Activated CD4-positive, alpha-beta T cell treated with anti-CD3 and anti-CD28 coated beads, Interleukin-2, amount 10 ng/mL, durations not matched to agents 24 days and 14 days (primary cell): Measurements from ENCODE around the gene PSEN1. TPM values are rescaled to one million over a fixed set of nuclear protein-coding genes. Genes with fewer than 3 reads are reported as not detected.

Experiments
- DNase-seq: peaks from one replicate; pipeline ENCODE4 v3.0.0; 2022
- H3K27ac Mint-ChIP-seq: one replicate; pipeline ENCODE4 v1.8.0; 2022; ENCODE audit warnings: mild to moderate bottlenecking, mixed read lengths
- H3K27me3 Mint-ChIP-seq: one replicate; pipeline ENCODE4 v1.8.0; 2022; ENCODE audit warnings: mixed read lengths
- H3K36me3 Mint-ChIP-seq: one replicate; pipeline ENCODE4 v1.8.0; 2022; ENCODE audit warnings: low read depth, mild to moderate bottlenecking, mixed read lengths
- H3K4me1 Mint-ChIP-seq: one replicate; pipeline ENCODE4 v1.8.0; 2021; ENCODE audit warnings: mixed read lengths
- H3K4me3 Mint-ChIP-seq: one replicate; pipeline ENCODE4 v1.8.0; 2022; ENCODE audit warnings: mild to moderate bottlenecking, moderate library complexity, mixed read lengths
- H3K9me3 Mint-ChIP-seq: one replicate; pipeline ENCODE4 v1.8.0; 2021; ENCODE audit warnings: mixed read lengths
- intact Hi-C: fragments of 100-400 bp; cut with micrococcal nuclease; formaldehyde crosslinking; loops from one replicate; pipeline ENCODE4 v1.15.1; 2023
- total RNA-seq: library from RNA; stranded (reverse); gene quantifications from 2 replicates; pipeline ENCODE4 v1.2.3, GENCODE V29; 2022

PSEN1 gene
- total RNA-seq, 1 donor from 2014 or later, result 39.1 TPM

DNA sequence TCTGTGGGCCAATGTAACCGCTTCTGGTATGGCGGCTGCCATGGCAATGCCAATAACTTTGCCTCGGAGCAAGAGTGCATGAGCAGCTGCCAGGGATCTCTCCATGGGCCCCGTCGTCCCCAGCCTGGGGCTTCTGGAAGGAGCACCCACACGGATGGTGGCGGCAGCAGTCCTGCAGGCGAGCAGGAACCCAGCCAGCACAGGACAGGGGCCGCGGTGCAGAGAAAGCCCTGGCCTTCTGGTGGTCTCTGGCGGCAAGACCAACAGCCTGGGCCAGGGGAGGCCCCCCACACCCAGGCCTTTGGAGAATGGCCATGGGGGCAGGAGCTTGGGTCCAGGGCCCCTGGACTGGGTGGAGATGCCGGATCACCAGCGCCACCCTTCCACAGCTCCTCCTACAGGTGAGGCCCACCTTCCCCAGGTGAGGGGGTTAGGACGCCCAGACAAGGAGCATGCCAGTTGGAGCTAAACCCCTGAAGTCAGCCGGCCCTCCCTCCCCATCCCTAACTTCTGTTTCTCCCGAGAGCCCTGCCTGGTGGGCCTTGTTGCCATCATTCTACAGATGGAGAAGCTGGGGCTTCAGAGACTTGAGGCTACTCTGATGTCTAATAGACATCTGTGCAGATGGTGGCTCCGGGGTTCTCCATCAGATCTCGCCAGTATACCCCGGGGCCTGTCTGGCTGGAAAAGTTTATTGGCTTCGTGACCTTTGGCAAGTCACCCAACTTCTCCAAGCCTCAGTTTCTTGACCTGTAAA lies 126.3 kb downstream of the PSEN1 start:
- Mint-ChIP-seq H3K27ac (no peak overlapping the region), H3K27me3 (peaks cover 2% of the 10 kb centered on the region), H3K4me1 (peaks cover 4% of the 10 kb centered on the region), H3K9me3 (no peaks in the 10 kb centered on the region), H3K36me3 (no peaks in the 10 kb centered on the region), H3K4me3 (no peak overlapping the region)
- DNase-seq, result no peak
- intact Hi-C loops, result no loop called here

DNA sequence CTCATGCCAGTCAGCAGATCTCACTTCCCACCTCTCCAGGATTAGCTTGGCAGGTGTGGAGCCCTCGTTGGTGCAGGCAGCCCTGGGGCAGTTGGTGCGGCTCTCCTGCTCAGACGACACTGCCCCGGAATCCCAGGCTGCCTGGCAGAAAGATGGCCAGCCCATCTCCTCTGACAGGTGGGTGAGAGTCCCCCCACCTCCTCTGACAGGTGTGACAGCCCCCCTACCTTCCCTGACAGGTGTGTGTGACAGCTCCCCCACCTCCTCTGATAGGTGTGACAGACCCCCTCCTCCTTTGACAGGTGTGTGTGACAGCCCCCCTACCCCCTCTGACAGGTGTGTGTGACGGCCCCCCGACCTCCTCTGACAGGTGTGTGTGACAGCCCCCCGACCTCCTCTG lies 127.3 kb downstream of the PSEN1 start:
- H3K4me3 Mint-ChIP-seq, result no peak overlapping the region
- H3K4me1 Mint-ChIP-seq, result no peaks in the 10 kb centered on the region
- no peaks in the 10 kb centered on the region for H3K36me3 Mint-ChIP-seq
- no peak for DNase-seq
- no peak overlapping the region for H3K27ac Mint-ChIP-seq
- no peaks in the 10 kb centered on the region for H3K27me3 Mint-ChIP-seq
- intact Hi-C loops, result no loop called here
- no peaks in the 10 kb centered on the region for H3K9me3 Mint-ChIP-seq

DNA sequence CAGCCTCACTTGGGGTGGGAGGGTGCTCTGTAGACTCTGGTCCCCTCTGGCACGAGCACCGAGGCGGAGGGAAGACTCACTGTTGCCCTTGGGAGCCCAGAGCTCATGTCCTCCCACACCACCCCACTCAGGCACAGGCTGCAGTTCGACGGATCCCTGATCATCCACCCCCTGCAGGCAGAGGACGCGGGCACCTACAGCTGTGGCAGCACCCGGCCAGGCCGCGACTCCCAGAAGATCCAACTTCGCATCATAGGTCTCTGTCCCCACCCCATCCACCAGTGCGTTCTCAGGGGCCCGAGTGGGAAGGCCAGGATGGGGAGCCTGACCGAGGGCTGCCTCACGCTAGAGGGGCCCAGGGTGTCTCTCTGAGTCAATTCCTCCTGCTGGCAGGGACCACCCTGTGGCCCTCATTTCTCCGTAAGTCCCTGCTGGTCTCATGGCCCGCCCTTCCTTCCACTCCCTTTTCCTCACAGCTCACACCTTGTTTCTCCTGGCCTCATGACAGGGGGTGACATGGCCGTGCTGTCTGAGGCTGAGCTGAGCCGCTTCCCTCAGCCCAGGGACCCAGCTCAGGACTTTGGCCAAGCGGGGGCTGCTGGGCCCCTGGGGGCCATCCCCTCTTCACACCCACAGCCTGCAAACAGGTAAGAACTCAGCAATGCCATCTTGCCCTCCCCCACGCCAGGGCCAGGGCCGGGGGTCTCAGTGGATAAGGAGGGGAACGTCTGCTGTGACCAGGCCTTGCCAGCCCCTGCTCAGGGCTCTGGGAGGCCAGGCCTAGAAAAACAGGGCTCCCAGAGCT lies 128.0 kb downstream of the PSEN1 start:
- H3K27ac Mint-ChIP-seq, result no peak overlapping the region
- DNase-seq, result no peak
- H3K4me3 Mint-ChIP-seq, result no peak overlapping the region
- no peaks in the 10 kb centered on the region for H3K4me1 Mint-ChIP-seq
- H3K9me3 Mint-ChIP-seq, result no peaks in the 10 kb centered on the region
- peaks cover 2% of the 10 kb centered on the region for H3K27me3 Mint-ChIP-seq
- no peaks in the 10 kb centered on the region for H3K36me3 Mint-ChIP-seq
- intact Hi-C loops, result no loop called here

DNA sequence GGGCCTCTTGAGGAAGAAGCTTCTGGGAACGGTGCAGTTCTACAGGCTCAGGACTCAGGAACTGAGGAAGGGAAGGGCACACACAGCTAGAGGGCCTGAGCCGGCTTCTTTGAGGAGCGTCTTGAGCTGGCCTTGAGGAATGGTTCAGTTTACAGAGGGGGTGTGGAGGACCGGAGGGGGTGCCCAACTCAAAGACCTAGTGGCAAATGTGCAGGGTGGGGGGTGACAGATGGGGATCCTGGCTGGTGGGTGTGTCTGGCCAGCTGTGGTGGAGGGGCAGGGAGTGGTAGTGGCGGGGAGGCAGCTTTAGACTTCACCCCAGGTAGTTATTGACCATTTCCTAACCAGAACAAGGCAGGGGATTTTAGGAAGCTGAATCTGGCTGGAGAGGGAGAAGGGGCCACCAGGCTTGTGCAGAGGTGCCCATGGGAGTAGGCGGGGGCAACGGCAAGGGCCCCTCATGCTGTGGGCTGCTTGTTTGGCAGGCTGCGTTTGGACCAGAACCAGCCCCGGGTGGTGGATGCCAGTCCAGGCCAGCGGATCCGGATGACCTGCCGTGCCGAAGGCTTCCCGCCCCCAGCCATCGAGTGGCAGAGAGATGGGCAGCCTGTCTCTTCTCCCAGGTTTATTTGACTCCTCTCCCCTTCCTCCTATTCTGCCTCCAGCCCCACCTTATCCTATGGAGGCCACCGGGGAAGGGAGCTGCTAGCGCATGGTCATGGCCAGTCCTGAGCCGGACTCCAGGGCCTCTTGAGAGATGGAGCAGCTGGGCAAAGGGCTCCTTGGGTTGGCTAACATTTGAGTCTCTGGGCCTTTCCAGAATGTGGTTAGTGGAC lies 128.8 kb downstream of the PSEN1 start:
- intact Hi-C loops, result no loop called here
- no peak overlapping the region for H3K27ac Mint-ChIP-seq
- H3K9me3 Mint-ChIP-seq, result no peaks in the 10 kb centered on the region
- H3K36me3 Mint-ChIP-seq, result no peaks in the 10 kb centered on the region
- peaks cover 2% of the 10 kb centered on the region for H3K27me3 Mint-ChIP-seq
- no peaks in the 10 kb centered on the region for H3K4me1 Mint-ChIP-seq
- H3K4me3 Mint-ChIP-seq, result no peak overlapping the region
- no peak for DNase-seq

DNA sequence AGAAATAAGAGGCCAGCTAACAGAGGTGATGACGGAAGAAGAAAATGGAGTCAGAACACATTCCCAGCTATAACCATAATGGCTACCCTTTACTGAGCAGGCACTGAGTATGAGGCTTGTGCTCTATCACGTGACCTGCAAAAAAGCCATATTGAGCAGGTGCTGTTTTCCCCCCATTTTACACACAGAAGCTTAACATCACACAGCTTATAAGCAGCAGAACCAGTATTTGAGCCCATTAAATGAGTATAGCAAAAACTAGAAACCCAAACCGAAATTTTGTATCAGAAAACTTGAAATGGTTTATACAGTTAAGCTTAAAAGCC lies 129.4 kb downstream of the PSEN1 start:
- H3K4me1 Mint-ChIP-seq, result peaks cover 2% of the 10 kb centered on the region
- DNase-seq, result no peak
- no peaks in the 10 kb centered on the region for H3K36me3 Mint-ChIP-seq
- no peak overlapping the region for H3K27ac Mint-ChIP-seq
- intact Hi-C loops, result no loop called here
- H3K9me3 Mint-ChIP-seq, result no peaks in the 10 kb centered on the region
- H3K27me3 Mint-ChIP-seq, result peaks cover 7% of the 10 kb centered on the region
- no peak overlapping the region for H3K4me3 Mint-ChIP-seq

DNA sequence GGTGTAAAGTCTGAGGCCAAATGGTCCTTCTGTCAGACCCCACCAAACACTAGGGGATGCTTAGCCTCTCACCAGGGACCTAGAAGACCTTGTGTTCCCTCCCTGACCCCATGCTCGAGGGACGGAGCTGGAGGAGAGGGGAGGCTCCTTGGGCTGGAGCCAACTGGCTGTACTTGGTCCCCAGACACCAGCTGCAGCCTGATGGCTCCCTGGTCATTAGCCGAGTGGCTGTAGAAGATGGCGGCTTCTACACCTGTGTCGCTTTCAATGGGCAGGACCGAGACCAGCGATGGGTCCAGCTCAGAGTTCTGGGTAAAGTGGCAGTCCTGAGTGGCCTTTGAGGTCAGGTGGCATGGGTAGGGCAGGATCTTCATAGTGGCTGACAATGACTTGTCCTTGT lies 130.0 kb downstream of the PSEN1 start:
- intact Hi-C loops, result no loop called here
- no peak for DNase-seq
- no peaks in the 10 kb centered on the region for H3K36me3 Mint-ChIP-seq
- peaks cover 2% of the 10 kb centered on the region for H3K4me1 Mint-ChIP-seq
- peaks cover 12% of the 10 kb centered on the region for H3K27me3 Mint-ChIP-seq
- no peak overlapping the region for H3K4me3 Mint-ChIP-seq
- no peak overlapping the region for H3K27ac Mint-ChIP-seq
- H3K9me3 Mint-ChIP-seq, result no peaks in the 10 kb centered on the region

DNA sequence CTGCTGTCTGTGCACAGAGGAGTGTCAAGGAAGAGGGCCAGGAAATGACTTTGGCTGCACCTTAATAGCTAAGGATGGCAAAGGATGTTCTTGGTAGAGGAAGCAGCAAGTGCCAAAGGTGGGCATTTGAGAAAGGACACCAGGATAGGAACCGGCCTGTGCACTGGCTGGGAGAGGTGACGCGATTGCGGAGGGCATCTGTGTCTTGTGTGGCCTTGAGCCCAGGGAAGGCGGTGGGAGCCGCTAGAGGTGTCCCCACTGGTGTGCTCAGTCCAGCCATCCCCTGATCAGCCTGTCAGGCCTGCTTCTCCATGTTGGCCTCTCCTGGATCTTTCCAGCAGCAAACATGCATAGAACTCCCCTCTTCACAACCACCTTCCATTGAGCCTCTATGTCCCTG lies 131.2 kb downstream of the PSEN1 start:
- H3K9me3 Mint-ChIP-seq, result no peaks in the 10 kb centered on the region
- H3K4me1 Mint-ChIP-seq, result peaks cover 2% of the 10 kb centered on the region
- no peak overlapping the region for H3K4me3 Mint-ChIP-seq
- intact Hi-C loops, result no loop called here
- DNase-seq, result no peak
- peaks cover 3% of the 10 kb centered on the region for H3K36me3 Mint-ChIP-seq
- H3K27me3 Mint-ChIP-seq, result peaks cover 12% of the 10 kb centered on the region
- no peak overlapping the region for H3K27ac Mint-ChIP-seq

DNA sequence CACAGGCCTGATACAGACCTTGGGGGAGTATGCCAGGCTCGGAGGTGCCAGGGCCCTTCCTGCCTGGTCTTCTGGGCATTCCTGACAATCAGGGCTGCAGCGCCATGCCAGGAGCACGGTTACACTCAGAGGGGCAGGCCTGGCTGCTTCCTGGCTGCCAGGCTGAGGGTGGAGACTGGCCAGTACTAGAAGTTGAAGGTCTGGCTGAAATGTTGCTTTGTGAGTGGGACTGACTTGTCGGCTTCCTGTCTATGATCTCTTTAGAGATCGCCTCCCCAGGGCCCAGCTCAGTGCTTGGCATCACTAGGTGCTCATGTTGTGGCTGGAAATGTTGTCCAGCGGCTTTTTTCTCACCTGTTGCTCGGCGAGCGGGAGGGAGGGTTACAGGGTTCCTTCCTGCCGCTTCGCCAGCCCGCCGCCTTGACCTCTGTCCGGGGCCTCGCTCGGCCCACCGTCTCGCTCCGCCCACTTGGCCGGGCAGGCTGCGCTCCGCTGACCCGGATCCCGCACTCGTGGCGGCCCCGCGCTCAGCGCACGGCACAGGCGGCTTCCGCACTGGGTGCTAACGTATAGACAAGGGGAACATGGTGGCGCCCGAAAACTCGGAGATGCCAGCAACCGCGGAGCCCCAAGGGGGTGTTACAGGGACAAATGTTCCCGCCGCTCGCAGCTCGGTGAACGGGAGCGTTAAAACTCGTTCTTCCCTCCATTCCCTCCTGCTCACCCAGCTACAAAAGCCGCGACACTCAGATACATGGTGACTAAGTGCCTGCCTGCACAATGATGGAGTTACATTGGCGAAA lies 133.6 kb downstream of the PSEN1 start:
- H3K9me3 Mint-ChIP-seq, result no peaks in the 10 kb centered on the region
- intact Hi-C loops, result no loop called here

DNA sequence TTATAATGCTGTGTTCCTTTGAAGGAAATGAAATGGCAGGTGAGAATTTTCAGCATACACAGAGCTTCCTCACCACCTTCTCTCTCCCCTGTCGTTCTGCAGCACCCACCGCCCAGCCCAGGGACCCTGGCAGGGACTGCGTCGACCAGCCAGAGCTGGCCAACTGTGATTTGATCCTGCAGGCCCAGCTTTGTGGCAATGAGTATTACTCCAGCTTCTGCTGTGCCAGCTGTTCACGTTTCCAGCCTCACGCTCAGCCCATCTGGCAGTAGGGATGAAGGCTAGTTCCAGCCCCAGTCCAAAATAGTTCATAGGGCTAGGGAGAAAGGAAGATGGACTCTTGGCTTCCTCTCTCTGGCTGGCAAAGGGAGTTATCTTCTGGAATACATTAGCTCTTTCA lies 136.1 kb downstream of the PSEN1 start:
- no peaks in the 10 kb centered on the region for H3K9me3 Mint-ChIP-seq

More for the DNA sequence above, 133.6 kb downstream of the PSEN1 start:
- no peak overlapping the region for H3K27ac Mint-ChIP-seq
- H3K4me1 Mint-ChIP-seq, result peaks cover 2% of the 10 kb centered on the region
- H3K4me3 Mint-ChIP-seq, result peak overlapping the region; percentile 46
- H3K27me3 Mint-ChIP-seq, result peaks cover 12% of the 10 kb centered on the region
- DNase-seq, result no peak
- H3K36me3 Mint-ChIP-seq, result peaks cover 11% of the 10 kb centered on the region

More for the DNA sequence above, 136.1 kb downstream of the PSEN1 start:
- Mint-ChIP-seq H3K27ac (no peak overlapping the region), H3K4me3 (no peak overlapping the region), H3K36me3 (peaks cover 27% of the 10 kb centered on the region), H3K4me1 (peaks cover 2% of the 10 kb centered on the region), H3K27me3 (peaks cover 12% of the 10 kb centered on the region)
- intact Hi-C loops, result no loop called here
- no peak for DNase-seq

Other genes starting within 250 kb of the PSEN1 start
- 1.5 and 2.8 TPM in 2 replicates for gene DPF3, start 242.4 kb upstream of the PSEN1 start, total RNA-seq
- 20.2 and 21.6 TPM in 2 replicates for gene DCAF4, start 210.0 kb upstream of the PSEN1 start, total RNA-seq
- 7.4 and 9.1 TPM in 2 replicates for gene ZFYVE1, start 109.4 kb upstream of the PSEN1 start, total RNA-seq
- 127 and 131 TPM in 2 replicates for gene RBM25, start 78.0 kb upstream of the PSEN1 start, total RNA-seq
- gene PAPLN, start 101.0 kb downstream of the PSEN1 start, total RNA-seq, result 0.54 and 0.83 TPM in 2 replicates